HCEC 1CT (cell line): ENCODE measurements around the gene SUFU.
A peak's percentile ranks its signal among the peaks of the same experiment; 100 is the strongest.
"Not testable (repeated sequence)": the region's sequence is repeated elsewhere in the genome, so short reads cannot be mapped to it uniquely, and the experiment has no call there.

Experiments used
- DNase-seq: peaks from one replicate; pipeline ENCODE4 v3.0.0-alpha.2; 2017

The SUFU gene

GRCh38 chr10:102480396-102480795, 23.4 kb upstream of the SUFU start:
- DNase-seq, result no peak

- DNase-seq, result no peak
Observed at GRCh38 chr10:102484021-102484420, 19.8 kb upstream of the SUFU start.

GRCh38 chr10:102485093-102485784, 18.5 kb upstream of the SUFU start:
- DNase-seq, result no peak

- DNase-seq, result no peak
Observed at GRCh38 chr10:102491136-102491535, 12.6 kb upstream of the SUFU start.

- DNase-seq, result no peak
Observed at GRCh38 chr10:102492344-102492939, 11.3 kb upstream of the SUFU start.

- DNase-seq, result no peak
Observed at GRCh38 chr10:102492983-102493382, 10.8 kb upstream of the SUFU start.

GRCh38 chr10:102493771-102494170, 10.0 kb upstream of the SUFU start:
- no peak for DNase-seq

GRCh38 chr10:102497545-102497944, 6.2 kb upstream of the SUFU start:
- DNase-seq, result no peak

- no peak for DNase-seq
Observed at GRCh38 chr10:102499356-102499755, 4.4 kb upstream of the SUFU start.

- DNase-seq, result not testable (repeated sequence)
Observed at GRCh38 chr10:102500686-102501085, 3.1 kb upstream of the SUFU start.

GRCh38 chr10:102501201-102502028, 2.4 kb upstream of the SUFU start:
- DNase-seq, result no peak

GRCh38 chr10:102502029-102502336, 1.8 kb upstream of the SUFU start:
- DNase-seq, result peak; percentile 99

GRCh38 chr10:102502337-102503151, 1.2 kb upstream of the SUFU start, which contains the start of gene ACTR1A:
TSS of gene ACTR1A (minus strand) at chr10:102502712. CDS start at chr10:102502647, 65 bp downstream.
- peak; percentile 100 for DNase-seq

GRCh38 chr10:102504179-102504975, 605 bp downstream of the SUFU start:
- peak; percentile 11 for DNase-seq

- no peak for DNase-seq
Observed at GRCh38 chr10:102504976-102505300, 1.2 kb downstream of the SUFU start.

GRCh38 chr10:102505462-102506115, 1.8 kb downstream of the SUFU start:
- DNase-seq, result no peak

- no peak for DNase-seq
Observed at GRCh38 chr10:102507521-102507920, 3.7 kb downstream of the SUFU start.

GRCh38 chr10:102508506-102508905, 4.7 kb downstream of the SUFU start:
- DNase-seq, result no peak

GRCh38 chr10:102509387-102509786, 5.6 kb downstream of the SUFU start:
- DNase-seq, result peak; percentile 69

- no peak for DNase-seq
Observed at GRCh38 chr10:102511583-102512274, 8.0 kb downstream of the SUFU start.
